Psoas muscle (tissue), 8 donors: ENCODE data around the gene SPIRE2. TPM values are rescaled to one million over a fixed set of nuclear protein-coding genes. Genes with fewer than 3 reads are reported as not detected.

Source experiments
- ATAC-seq, 4 donors: fragments of 200-7000 bp; cut with Tn5 transposase; one replicate each; pipeline ENCODE4 v1.9.1; 2020; ENCODE audit warnings: moderate library complexity in 3 of 4, mild to moderate bottlenecking in 2 of 4
- DNase-seq, 2 donors: peaks; one replicate each; pipeline ENCODE4 v3.0.0-alpha.2; 2020
- H3K27ac ChIP-seq: fragments of 200-600 bp; one replicate; pipeline ENCODE4 v1.8.0; 2022
- H3K27me3 ChIP-seq, 3 donors: fragments of 200-600 bp in 1 of 3; one replicate each; pipeline versions ENCODE4 v1.6.1 to v1.8.0; 2013 to 2022; ENCODE audit warnings: low read length in 2 of 3, mild to moderate bottlenecking in 2 of 3, moderate library complexity in 1 of 3; ENCODE audit not compliant: insufficient read depth in 3 of 3
- H3K36me3 ChIP-seq, 2 donors: fragments of 200-600 bp in 1 of 2; one replicate each; pipeline versions ENCODE4 v1.6.1 to v1.8.0; 2013 to 2022; ENCODE audit warnings: low read depth in 1 of 2, mild to moderate bottlenecking in 1 of 2, moderate library complexity in 1 of 2; ENCODE audit not compliant: insufficient read depth in 1 of 2
- H3K4me1 ChIP-seq: fragments of 200-600 bp; one replicate; pipeline ENCODE4 v1.8.0; 2022
- H3K4me3 ChIP-seq: fragments of 200-600 bp; one replicate; pipeline ENCODE4 v1.8.0; 2022; ENCODE audit warnings: mild to moderate bottlenecking
- H3K9me3 ChIP-seq: fragments of 200-600 bp; one replicate; pipeline ENCODE4 v1.8.0; 2022
- CTCF ChIP-seq: fragments of 200-600 bp; IDR thresholded peaks from one replicate; pipeline ENCODE4 v1.8.0; 2022; ENCODE audit warnings: antibody characterized with exemption
- WGBS, 3 donors: extraction: QIAGEN DNeasy Blood & Tissue Kit; methylation state at CpG; one replicate each; pipeline versions ENCODE4 v1.1.6 to v1.1.7; 2013; 5-methylcytosine and 5-hydroxymethylcytosine counted together
- intact Hi-C, 2 donors: fragments of 100-400 bp; cut with DNase I; formaldehyde crosslinking; loops; one replicate each; pipeline versions ENCODE4 v1.11.0 to v1.14.2; 2022
- polyA plus RNA-seq, 3 donors: library from polyadenylated mRNA; stranded (reverse); fragments of 200-250 nt; gene quantifications; one replicate each; pipeline ENCODE4 v1.2.3, GENCODE V29; 2013
- total RNA-seq, 4 donors: library from RNA; stranded (reverse); fragmentation: NEBNext Ultra II Directional in 2 of 4; extraction: Animal tissue kit (Norgen Biotek cat#: 25700) in 2 of 4; gene quantifications; one replicate each; pipeline versions ENCODE4 v1.2.1 to v1.2.4, GENCODE V29; 2021 to 2023
- donor health status: healthy with polysubstance abuse.
- donor health status: DM: no; HTN: no; CAD: no; lungs with moderate emphysema.
- donor health status: Bipolar disorder and iron deficiency.
- donor health status: healthy.
- donor health status: DM: yes; HTN: yes; CAD: no.
- donor health status: DM: no; HTN: no; CAD: no.
- donor health status: DM: no; HTN: no; CAD: no.
- donor health status: DM: yes; HTN: yes; CAD: no.

Gene SPIRE2
- total and polyA plus RNA-seq, 7 donors: 0.14 to 0.48 (median 0.25) TPM; not detected in 1

GRCh38 chr16:89890886-89891657 lies 62.8 kb downstream of the SPIRE2 start:
- Histone ChIP-seq H3K36me3 (peaks cover 11 to 99% of the 10 kb centered on the region in 2 donors), H3K4me3 (no peak overlapping the region), H3K4me1 (no peaks in the 10 kb centered on the region), H3K9me3 (no peaks in the 10 kb centered on the region), H3K27ac (no peak overlapping the region), H3K27me3 (no peaks in the 10 kb centered on the region)
- no peak for TF ChIP-seq CTCF
- WGBS, 3 donors: 84 to 86% (median 85%) methylated on average over 15 to 16 of the region's 16 CpGs
- DNase-seq (no peak), ATAC-seq (no peak)
- intact Hi-C loops: no loop called here

- Histone ChIP-seq H3K4me3 (no peak overlapping the region), H3K4me1 (no peaks in the 10 kb centered on the region), H3K27me3 (no peaks in the 10 kb centered on the region), H3K36me3 (peaks cover 11 to 97% of the 10 kb centered on the region in 2 donors), H3K27ac (no peak overlapping the region), H3K9me3 (no peaks in the 10 kb centered on the region)
- DNase-seq: peak in 1 of 2 donors; percentile 35
- intact Hi-C loops: no loop called here
- 92 to 93% (median 92%) methylated on average over 18 of the region's 18 CpGs for WGBS, 3 donors
- ATAC-seq: no peak
- no peak for TF ChIP-seq CTCF
Observed at GRCh38 chr16:89892055-89892630, 63.9 kb downstream of the SPIRE2 start.

DNA sequence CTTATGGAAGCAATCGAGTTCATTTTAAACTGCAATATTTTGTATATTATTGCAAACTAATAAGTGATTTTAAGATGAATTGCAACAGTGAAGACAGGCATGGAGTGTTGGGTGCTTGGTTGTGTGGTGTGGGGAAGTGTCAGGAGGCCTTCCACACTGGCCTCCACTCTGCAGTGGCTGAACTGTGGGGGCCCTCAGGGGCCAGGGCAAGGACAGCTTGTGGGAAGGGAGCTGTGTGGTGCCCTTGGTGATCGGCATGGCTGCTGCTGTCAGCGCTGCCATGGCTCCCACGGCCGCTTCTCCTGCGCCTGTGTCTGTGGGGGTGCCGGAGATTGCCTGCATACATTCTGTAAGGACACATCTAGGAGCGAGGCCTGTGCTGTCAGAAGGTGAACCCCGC lies 64.4 kb downstream of the SPIRE2 start:
- no peak overlapping the region for H3K4me3 ChIP-seq
- no peaks in the 10 kb centered on the region for H3K9me3 ChIP-seq
- no peak for TF ChIP-seq CTCF
- H3K27ac ChIP-seq: no peak overlapping the region
- H3K4me1 ChIP-seq: no peaks in the 10 kb centered on the region
- 95 to 99% (median 98%) methylated on average over 9 of the region's 9 CpGs for WGBS, 3 donors
- H3K36me3 ChIP-seq: peaks cover 8 to 97% of the 10 kb centered on the region in 2 donors
- ATAC-seq: no peak
- no peaks in the 10 kb centered on the region for H3K27me3 ChIP-seq
- intact Hi-C loops: no loop called here
- DNase-seq: no peak

GRCh38 chr16:89893642-89894548 lies 65.6 kb downstream of the SPIRE2 start:
- peak in 2 of 4 donors; percentile 14 to 22 for ATAC-seq
- DNase-seq: peak in 1 of 2 donors; percentile 41
- no peak for TF ChIP-seq CTCF
- intact Hi-C loops: no loop called here
- Histone ChIP-seq H3K27me3 (no peaks in the 10 kb centered on the region), H3K4me1 (no peaks in the 10 kb centered on the region), H3K36me3 (peaks cover 9 to 95% of the 10 kb centered on the region in 2 donors), H3K4me3 (no peak overlapping the region), H3K9me3 (no peaks in the 10 kb centered on the region), H3K27ac (no peak overlapping the region)
- WGBS, 3 donors: 94 to 96% (median 95%) methylated on average over 36 to 45 of the region's 45 CpGs
